H9 (cell line): ENCODE data around the gene LPAR2. TPM values are rescaled to one million over a fixed set of nuclear protein-coding genes. Genes with fewer than 3 reads are reported as not detected.
A peak's percentile ranks its signal among the peaks of the same experiment; 100 is the strongest.

Experiments used
- DNase-seq: peaks from one replicate; pipeline ENCODE4 v3.0.0-alpha.2; 2017
- H2AFZ ChIP-seq: one replicate; pipeline ENCODE4 v1.6.1; 2013; ENCODE audit warnings: mild to moderate bottlenecking, low read length, control low read depth, moderate library complexity
- H2AK5ac ChIP-seq: 2 replicates; pipeline ENCODE4 v1.6.1; 2013; ENCODE audit warnings: low read length, control low read depth, mixed read lengths; ENCODE audit not compliant: insufficient read length
- H2BK120ac ChIP-seq: one replicate; pipeline ENCODE4 v1.6.1; 2013; ENCODE audit warnings: low read depth, mild to moderate bottlenecking, low read length, control low read depth, inconsistent platforms; ENCODE audit not compliant: poor library complexity, severe bottlenecking
- H2BK12ac ChIP-seq: 2 replicates; pipeline ENCODE4 v1.6.1; 2013; ENCODE audit warnings: low read length, control low read depth, mixed read lengths, low read depth; ENCODE audit not compliant: insufficient read length
- H2BK15ac ChIP-seq: 2 replicates; pipeline ENCODE4 v1.6.1; 2013; ENCODE audit warnings: low read depth, low read length, control low read depth
- H2BK20ac ChIP-seq: one replicate; pipeline ENCODE4 v1.6.1; 2013; ENCODE audit warnings: low read depth, mild to moderate bottlenecking, low read length, control low read depth, inconsistent platforms; ENCODE audit not compliant: poor library complexity, severe bottlenecking
- H2BK5ac ChIP-seq: 2 replicates; pipeline ENCODE4 v1.6.1; 2013; ENCODE audit warnings: low read length, control low read depth, mixed read lengths; ENCODE audit not compliant: insufficient read length
- H3K14ac ChIP-seq: 2 replicates; pipeline ENCODE4 v1.6.1; 2013; ENCODE audit warnings: low read length, control low read depth; ENCODE audit not compliant: insufficient read depth
- H3K18ac ChIP-seq: 2 replicates; pipeline ENCODE4 v1.6.1; 2013; ENCODE audit warnings: low read depth, mild to moderate bottlenecking, mixed read lengths, low read length, control low read depth; ENCODE audit not compliant: insufficient read length
- H3K23ac ChIP-seq: 2 replicates; pipeline ENCODE4 v1.6.1; 2013; ENCODE audit warnings: low read length, control low read depth, mixed read lengths, low read depth; ENCODE audit not compliant: insufficient read length
- H3K23me2 ChIP-seq: 2 replicates; pipeline ENCODE4 v1.6.1; 2013; ENCODE audit warnings: low read depth, mild to moderate bottlenecking, mixed read lengths, low read length, control low read depth; ENCODE audit not compliant: insufficient read length, poor library complexity, severe bottlenecking
- H3K27ac ChIP-seq: 2 replicates; pipeline ENCODE4 v1.5.1; 2013; ENCODE audit warnings: low read length, control low read depth, mixed read lengths, low read depth; ENCODE audit not compliant: insufficient read length
- H3K27me3 ChIP-seq: 2 replicates; pipeline ENCODE4 v1.6.1; 2013; ENCODE audit warnings: low read length, control low read depth, inconsistent platforms; ENCODE audit not compliant: insufficient read depth
- H3K4ac ChIP-seq: 2 replicates; pipeline ENCODE4 v1.6.1; 2013; ENCODE audit warnings: low read depth, mild to moderate bottlenecking, control low read depth, inconsistent platforms, low read length, moderate library complexity
- H3K4me1 ChIP-seq: 2 replicates; pipeline ENCODE4 v1.6.1; 2013; ENCODE audit warnings: low read length, control low read depth, inconsistent platforms; ENCODE audit not compliant: insufficient read depth
- H3K4me2 ChIP-seq: 2 replicates; pipeline ENCODE4 v1.6.1; 2013; ENCODE audit warnings: low read length, control low read depth, mixed read lengths; ENCODE audit not compliant: insufficient read length, insufficient read depth
- H3K56ac ChIP-seq: 2 replicates; pipeline ENCODE4 v1.6.1; 2013; ENCODE audit warnings: low read depth, mild to moderate bottlenecking, mixed read lengths, low read length, control low read depth; ENCODE audit not compliant: insufficient read length
- H3K79me1 ChIP-seq: 2 replicates; pipeline ENCODE4 v1.6.1; 2013; ENCODE audit warnings: low read depth, mild to moderate bottlenecking, moderate library complexity, low read length, control low read depth, inconsistent platforms; ENCODE audit not compliant: insufficient read depth, poor library complexity, severe bottlenecking
- H3K79me2 ChIP-seq: 2 replicates; pipeline ENCODE4 v1.6.1; 2013; ENCODE audit warnings: low read length, control low read depth, inconsistent platforms; ENCODE audit not compliant: insufficient read depth
- H3K9ac ChIP-seq: 2 replicates; pipeline ENCODE4 v1.6.1; 2013; ENCODE audit warnings: low read length, control low read depth, mixed read lengths; ENCODE audit not compliant: insufficient read length; ENCODE audit errors: extremely low read depth
- H3K9me3 ChIP-seq: one replicate; pipeline ENCODE4 v1.6.1; 2013; ENCODE audit warnings: low read depth, low read length, inconsistent platforms; ENCODE audit not compliant: control insufficient read depth
- H3T11ph ChIP-seq: one replicate; pipeline ENCODE4 v1.6.1; 2013; ENCODE audit warnings: mild to moderate bottlenecking, low read length, control low read depth, inconsistent platforms
- H4K20me1 ChIP-seq: one replicate; pipeline ENCODE4 v1.6.1; 2013; ENCODE audit not compliant: control insufficient read depth, insufficient read length, insufficient read depth
- H4K5ac ChIP-seq: 2 replicates; pipeline ENCODE4 v1.6.1; 2013; ENCODE audit warnings: low read depth, mild to moderate bottlenecking, mixed read lengths, low read length, control low read depth; ENCODE audit not compliant: insufficient read length
- H4K8ac ChIP-seq: replicated peaks from 2 replicates; pipeline ENCODE4 v1.6.1; 2013; ENCODE audit warnings: low read length, control low read depth, mixed read lengths, low read depth; ENCODE audit not compliant: insufficient read length
- H4K91ac ChIP-seq: 2 replicates; pipeline ENCODE4 v1.6.1; 2013; ENCODE audit warnings: low read depth, mild to moderate bottlenecking, moderate library complexity, mixed read lengths, low read length, control low read depth; ENCODE audit not compliant: insufficient read length
- H3K27ac Mint-ChIP-seq, 3 experiments: 2 replicates in 2 of 3; 3 replicates in 1 of 3; pipeline ENCODE4 v1.8.0; 2020 to 2021; ENCODE audit warnings: mixed read lengths in 3 of 3, mild to moderate bottlenecking in 1 of 3, moderate library complexity in 1 of 3
- H3K27me3 Mint-ChIP-seq: 2 replicates; pipeline ENCODE4 v1.8.0; 2021; ENCODE audit warnings: low read depth, mild to moderate bottlenecking, moderate library complexity, mixed read lengths
- H3K36me3 Mint-ChIP-seq, 3 experiments: 2 replicates in 2 of 3; 3 replicates in 1 of 3; pipeline ENCODE4 v1.8.0; 2020 to 2021; ENCODE audit warnings: low read depth in 3 of 3, mixed read lengths in 3 of 3; ENCODE audit not compliant: insufficient read depth in 1 of 3
- H3K4me1 Mint-ChIP-seq, 2 experiments: 2 replicates each; pipeline ENCODE4 v1.8.0; 2020; ENCODE audit warnings: mixed read lengths in 2 of 2
- H3K4me3 Mint-ChIP-seq, 2 experiments: 2 replicates in 1 of 2; 3 replicates in 1 of 2; pipeline ENCODE4 v1.8.0; 2020 to 2021; ENCODE audit warnings: mild to moderate bottlenecking in 2 of 2, mixed read lengths in 2 of 2, moderate library complexity in 1 of 2
- H3K9me3 Mint-ChIP-seq, 2 experiments: 2 replicates in 1 of 2; 3 replicates in 1 of 2; pipeline ENCODE4 v1.8.0; 2020; ENCODE audit warnings: mild to moderate bottlenecking in 2 of 2, mixed read lengths in 2 of 2, moderate library complexity in 1 of 2
- WGBS: extraction: QIAGEN DNeasy Blood & Tissue Kit; methylation state at CpG from one replicate; pipeline ENCODE4 v1.1.7; 2013; ENCODE audit warnings: missing lambda C conversion rate, low lambda C conversion rate, mixed read lengths; ENCODE audit not compliant: insufficient read length; ENCODE audit errors: extremely low coverage; 5-methylcytosine and 5-hydroxymethylcytosine counted together
- total RNA-seq: library from RNA; stranded (reverse); gene quantifications from 2 replicates; pipeline ENCODE4 v1.2.1, GENCODE V29; 2021
- TF ChIP-seq, protein P1 (sequence below): fragments of 200-600 bp; sonication (generic); conservative IDR thresholded peaks from 3 replicates; pipeline ENCODE4 v1.8.0; 2021; ENCODE audit warnings: antibody characterized with exemption, mild to moderate bottlenecking

LPAR2 gene
- total RNA-seq, 1 experiment from 2014 or later = 51.8 TPM

DNA sequence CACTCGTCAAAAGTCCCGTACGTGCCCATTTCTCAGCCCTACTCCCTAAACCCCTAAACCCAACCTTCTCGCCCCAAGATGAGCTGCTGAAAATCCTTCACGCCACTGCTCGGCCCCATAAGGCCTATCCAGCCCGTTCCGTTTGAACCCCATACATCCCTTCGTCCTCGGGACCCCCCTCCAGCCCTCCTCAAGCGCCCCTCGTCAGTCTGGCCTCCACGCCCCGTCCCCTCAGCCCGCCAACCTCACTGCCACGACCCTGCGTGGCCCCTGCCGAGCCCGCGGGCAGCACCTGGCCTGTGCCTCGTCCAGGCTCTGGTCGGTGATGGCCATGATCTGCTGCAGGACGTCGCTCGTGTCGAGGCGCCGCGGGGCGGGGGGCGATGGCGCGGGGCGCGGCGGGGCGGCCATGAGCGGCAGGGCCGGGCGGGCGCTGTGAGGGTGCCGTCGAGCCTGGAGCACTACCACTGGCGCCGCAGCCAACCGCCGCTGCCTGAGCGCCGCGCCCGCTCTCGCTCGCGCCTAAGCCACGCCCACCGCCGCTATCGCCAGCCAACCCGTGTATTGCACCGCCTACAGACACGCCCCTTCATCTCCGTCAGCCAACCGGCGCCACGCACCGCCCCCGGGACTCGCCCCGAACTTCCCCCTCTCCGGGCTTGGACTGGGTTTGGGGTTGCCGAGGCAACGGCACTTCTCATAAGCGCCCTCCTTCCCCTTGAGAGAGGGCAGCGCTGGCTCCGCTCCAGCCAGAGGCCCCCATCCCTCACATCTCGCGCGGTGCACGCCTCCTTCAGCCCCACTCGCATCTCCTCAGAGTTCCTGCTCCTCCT is 9.6 kb downstream of the LPAR2 start, which contains the start of gene PBX4:
Gene PBX4 (minus strand): TSS at position 469 of the 833 bp plus-strand sequence. CDS start 58 bp downstream, at position 411.
- H3K27ac ChIP-seq = no peak within 1 kb of the TSS

More for the DNA sequence above, 9.6 kb downstream of the LPAR2 start, which contains the start of gene PBX4:
- Mint-ChIP-seq H3K9me3 (no peaks in the 10 kb centered on the region), H3K27me3 (peaks cover 25% of the 10 kb centered on the region), H3K4me1 (peaks cover 12 to 19% of the 10 kb centered on the region in 2 experiments), H3K27ac (peak within 1 kb of the TSS in 2 of 3 experiments; percentile 70 to 83; a peak in 3 of 7 replicates), H3K4me3 (peak within 1 kb of the TSS; percentile 60 to 86), H3K36me3 (peaks cover 3 to 7% (median 6%) of the 10 kb centered on the region in 3 experiments; a peak in 6 of 7 replicates)
- no peaks in the 10 kb centered on the region; the same call in 1 of the 2 replicates for H3K27me3 ChIP-seq
- H3K79me1 ChIP-seq = no peaks in the 10 kb centered on the region
- TF ChIP-seq, protein P1, sequence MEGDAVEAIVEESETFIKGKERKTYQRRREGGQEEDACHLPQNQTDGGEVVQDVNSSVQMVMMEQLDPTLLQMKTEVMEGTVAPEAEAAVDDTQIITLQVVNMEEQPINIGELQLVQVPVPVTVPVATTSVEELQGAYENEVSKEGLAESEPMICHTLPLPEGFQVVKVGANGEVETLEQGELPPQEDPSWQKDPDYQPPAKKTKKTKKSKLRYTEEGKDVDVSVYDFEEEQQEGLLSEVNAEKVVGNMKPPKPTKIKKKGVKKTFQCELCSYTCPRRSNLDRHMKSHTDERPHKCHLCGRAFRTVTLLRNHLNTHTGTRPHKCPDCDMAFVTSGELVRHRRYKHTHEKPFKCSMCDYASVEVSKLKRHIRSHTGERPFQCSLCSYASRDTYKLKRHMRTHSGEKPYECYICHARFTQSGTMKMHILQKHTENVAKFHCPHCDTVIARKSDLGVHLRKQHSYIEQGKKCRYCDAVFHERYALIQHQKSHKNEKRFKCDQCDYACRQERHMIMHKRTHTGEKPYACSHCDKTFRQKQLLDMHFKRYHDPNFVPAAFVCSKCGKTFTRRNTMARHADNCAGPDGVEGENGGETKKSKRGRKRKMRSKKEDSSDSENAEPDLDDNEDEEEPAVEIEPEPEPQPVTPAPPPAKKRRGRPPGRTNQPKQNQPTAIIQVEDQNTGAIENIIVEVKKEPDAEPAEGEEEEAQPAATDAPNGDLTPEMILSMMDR = no peak
- H2BK15ac ChIP-seq = no peak within 1 kb of the TSS
- no peak within 1 kb of the TSS for H2AK5ac ChIP-seq
- H3T11ph ChIP-seq = no peak within 1 kb of the TSS
- H3K4me2 ChIP-seq = peak within 1 kb of the TSS; percentile 48
- H2AFZ ChIP-seq = no peak within 1 kb of the TSS
- H3K9ac ChIP-seq = no peak within 1 kb of the TSS
- H3K9me3 ChIP-seq = no peaks in the 10 kb centered on the region
- no peaks in the 10 kb centered on the region for H4K20me1 ChIP-seq
- no peak within 1 kb of the TSS for H2BK120ac ChIP-seq
- no peak within 1 kb of the TSS for H2BK12ac ChIP-seq
- H3K23me2 ChIP-seq = peaks cover 8% of the 10 kb centered on the region
- peak; percentile 98 for DNase-seq
- no peak within 1 kb of the TSS for H3K23ac ChIP-seq
- WGBS = no CpG with 5 or more reads among the region's 80 CpGs
- H4K8ac ChIP-seq = no peak within 1 kb of the TSS
- no peak within 1 kb of the TSS for H3K56ac ChIP-seq
- peak within 1 kb of the TSS; percentile 44 for H3K18ac ChIP-seq
- H4K5ac ChIP-seq = no peak within 1 kb of the TSS
- H3K4ac ChIP-seq = no peak within 1 kb of the TSS
- H2BK5ac ChIP-seq = no peak within 1 kb of the TSS
- peak within 1 kb of the TSS; percentile 69; the same call in 1 of the 2 replicates for H3K14ac ChIP-seq
- H4K91ac ChIP-seq = no peak within 1 kb of the TSS
- H3K79me2 ChIP-seq = no peaks in the 10 kb centered on the region
- H3K4me1 ChIP-seq = no peaks in the 10 kb centered on the region
- H2BK20ac ChIP-seq = no peak within 1 kb of the TSS
